NB4 (cell line): ENCODE results near the gene NFATC1.

Source experiments
- MYC ChIP-seq: IDR thresholded peaks from 2 replicates; pipeline ENCODE4 v1.6.1; 2011; ENCODE audit warnings: low read depth, low read length
- POLR2A ChIP-seq: IDR thresholded peaks from 2 replicates; pipeline ENCODE4 v1.6.1; 2011; ENCODE audit warnings: mild to moderate bottlenecking; ENCODE audit not compliant: insufficient read length; ENCODE audit errors: extremely low read depth
- TF ChIP-seq, protein P1 (sequence below): IDR thresholded peaks from one replicate; pipeline ENCODE4 v1.5.1; 2012; ENCODE audit warnings: low read depth, low read length
- TF ChIP-seq, protein P2 (sequence below): IDR thresholded peaks from 2 replicates; pipeline ENCODE4 v1.6.1; 2011; ENCODE audit warnings: low read depth, low read length

DNA sequence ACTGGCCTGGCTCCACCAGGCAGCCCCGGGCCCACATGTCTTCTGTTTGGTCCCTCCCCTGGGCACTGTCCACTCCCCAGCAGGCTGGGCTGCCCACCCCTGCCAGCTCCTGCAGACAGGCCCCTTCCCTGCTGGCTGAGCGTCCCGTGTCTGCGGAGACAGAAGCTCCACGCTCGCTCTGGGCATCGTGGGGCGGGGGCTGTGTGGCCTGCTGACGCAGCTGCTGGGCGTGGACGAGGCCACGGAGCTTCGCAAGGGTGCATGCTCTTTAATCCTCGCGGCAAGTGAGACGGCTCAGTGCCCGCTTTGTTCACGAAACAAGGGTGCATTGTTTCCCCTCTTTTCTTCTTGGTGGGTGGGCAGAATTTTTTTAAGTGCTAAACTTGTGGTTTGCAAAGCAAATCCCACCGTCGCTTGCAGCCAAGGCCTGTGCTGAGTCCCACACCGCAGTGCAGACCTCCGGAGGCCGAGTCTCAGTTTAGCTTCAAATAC, 151.1 kb downstream of the NFATC1 start:
- TF ChIP-seq, protein P1, sequence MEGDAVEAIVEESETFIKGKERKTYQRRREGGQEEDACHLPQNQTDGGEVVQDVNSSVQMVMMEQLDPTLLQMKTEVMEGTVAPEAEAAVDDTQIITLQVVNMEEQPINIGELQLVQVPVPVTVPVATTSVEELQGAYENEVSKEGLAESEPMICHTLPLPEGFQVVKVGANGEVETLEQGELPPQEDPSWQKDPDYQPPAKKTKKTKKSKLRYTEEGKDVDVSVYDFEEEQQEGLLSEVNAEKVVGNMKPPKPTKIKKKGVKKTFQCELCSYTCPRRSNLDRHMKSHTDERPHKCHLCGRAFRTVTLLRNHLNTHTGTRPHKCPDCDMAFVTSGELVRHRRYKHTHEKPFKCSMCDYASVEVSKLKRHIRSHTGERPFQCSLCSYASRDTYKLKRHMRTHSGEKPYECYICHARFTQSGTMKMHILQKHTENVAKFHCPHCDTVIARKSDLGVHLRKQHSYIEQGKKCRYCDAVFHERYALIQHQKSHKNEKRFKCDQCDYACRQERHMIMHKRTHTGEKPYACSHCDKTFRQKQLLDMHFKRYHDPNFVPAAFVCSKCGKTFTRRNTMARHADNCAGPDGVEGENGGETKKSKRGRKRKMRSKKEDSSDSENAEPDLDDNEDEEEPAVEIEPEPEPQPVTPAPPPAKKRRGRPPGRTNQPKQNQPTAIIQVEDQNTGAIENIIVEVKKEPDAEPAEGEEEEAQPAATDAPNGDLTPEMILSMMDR, result no peak
- TF ChIP-seq POLR2A (no peak), MYC (no peak)
- TF ChIP-seq, protein P2, sequence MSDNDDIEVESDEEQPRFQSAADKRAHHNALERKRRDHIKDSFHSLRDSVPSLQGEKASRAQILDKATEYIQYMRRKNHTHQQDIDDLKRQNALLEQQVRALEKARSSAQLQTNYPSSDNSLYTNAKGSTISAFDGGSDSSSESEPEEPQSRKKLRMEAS, result no peak
